Activated CD4-positive, alpha-beta memory T cell treated with anti-CD3 and anti-CD28 coated beads, Interleukin-2, amount 10 ng/mL, durations not matched to agents 7 days and 5 days (primary cell): ENCODE data around the gene KRT76. TPM values are rescaled to one million over a fixed set of nuclear protein-coding genes. Genes with fewer than 3 reads are reported as not detected.

Experiments used
- CTCF ChIA-PET: fragments of 350-600 bp; sonication (Branson Sonifier 250); formaldehyde crosslinking; loops from one replicate; lab custom pipeline; 2021; ENCODE audit warnings: antibody characterized with exemption, inconsistent platforms; lab: Charles Lee
- POLR2A ChIA-PET: fragments of 350-600 bp; sonication (Branson Sonifier 250); formaldehyde crosslinking; loops from one replicate; lab custom pipeline; 2021; ENCODE audit warnings: antibody characterized with exemption; lab: Charles Lee
- DNase-seq: peaks from one replicate; pipeline ENCODE4 v3.0.0-alpha.2; 2020
- H3K27ac Mint-ChIP-seq: one replicate; pipeline ENCODE4 v1.8.0; 2021; ENCODE audit warnings: mild to moderate bottlenecking, mixed read lengths
- H3K27me3 Mint-ChIP-seq: one replicate; pipeline ENCODE4 v1.8.0; 2021; ENCODE audit warnings: mixed read lengths
- H3K36me3 Mint-ChIP-seq: one replicate; pipeline ENCODE4 v1.8.0; 2021; ENCODE audit warnings: low read depth, mixed read lengths
- H3K4me1 Mint-ChIP-seq: one replicate; pipeline ENCODE4 v1.8.0; 2021; ENCODE audit warnings: mixed read lengths
- H3K4me3 Mint-ChIP-seq: one replicate; pipeline ENCODE4 v1.8.0; 2021; ENCODE audit warnings: mild to moderate bottlenecking, mixed read lengths
- H3K9me3 Mint-ChIP-seq: one replicate; pipeline ENCODE4 v1.8.0; 2021; ENCODE audit warnings: mixed read lengths
- total RNA-seq, 2 experiments: library from RNA; stranded (reverse); gene quantifications; one replicate each; pipeline ENCODE4 v1.2.3, GENCODE V29; 2021

The KRT76 gene
- total RNA-seq, 2 experiments from 2014 or later = not detected

GRCh38 chr12:52817699-52818238 is 40.6 kb upstream of the KRT76 start:
- no peak for DNase-seq
- POLR2A ChIA-PET = no interaction called here

GRCh38 chr12:52817003-52817698 is 40.0 kb upstream of the KRT76 start:
- peaks cover 7% of the 10 kb centered on the region for H3K27me3 Mint-ChIP-seq
- POLR2A ChIA-PET = no interaction called here

More at GRCh38 chr12:52817699-52818238, 40.6 kb upstream of the KRT76 start:
- Mint-ChIP-seq H3K27ac (no peak overlapping the region), H3K36me3 (no peaks in the 10 kb centered on the region), H3K9me3 (no peaks in the 10 kb centered on the region), H3K27me3 (peaks cover 7% of the 10 kb centered on the region), H3K4me1 (no peaks in the 10 kb centered on the region), H3K4me3 (no peak overlapping the region)
- CTCF ChIA-PET = interaction anchor here (0.9 to 1.3 kb wide), 2 partner anchors 53 to 63 kb away, joined by 3 read pairs; no protein-coding TSS in a partner anchor

GRCh38 chr12:52815676-52816588 is 38.8 kb upstream of the KRT76 start:
- Mint-ChIP-seq H3K4me1 (no peaks in the 10 kb centered on the region), H3K9me3 (no peaks in the 10 kb centered on the region), H3K4me3 (no peak overlapping the region), H3K27ac (no peak overlapping the region), H3K27me3 (peaks cover 7% of the 10 kb centered on the region), H3K36me3 (no peaks in the 10 kb centered on the region)
- POLR2A ChIA-PET = no interaction called here
- CTCF ChIA-PET = no interaction called here
- DNase-seq = no peak

More at GRCh38 chr12:52817003-52817698, 40.0 kb upstream of the KRT76 start:
- H3K36me3 Mint-ChIP-seq = no peaks in the 10 kb centered on the region
- no peak for DNase-seq
- H3K4me1 Mint-ChIP-seq = no peaks in the 10 kb centered on the region
- no peaks in the 10 kb centered on the region for H3K9me3 Mint-ChIP-seq
- CTCF ChIA-PET = interaction anchor here (1.3 kb wide), 1 partner anchor 53 kb away, joined by 3 read pairs; no protein-coding TSS in a partner anchor
- no peak overlapping the region for H3K4me3 Mint-ChIP-seq
- no peak overlapping the region for H3K27ac Mint-ChIP-seq

- Mint-ChIP-seq H3K4me1 (no peaks in the 10 kb centered on the region), H3K9me3 (no peaks in the 10 kb centered on the region)
Measured at GRCh38 chr12:52815161-52815560, 38.0 kb upstream of the KRT76 start.

GRCh38 chr12:52814710-52815155 is 37.6 kb upstream of the KRT76 start:
- no peak overlapping the region for H3K4me3 Mint-ChIP-seq
- no peaks in the 10 kb centered on the region for H3K36me3 Mint-ChIP-seq
- ChIA-PET POLR2A (no interaction called here), CTCF (no interaction called here)
- H3K27ac Mint-ChIP-seq = no peak overlapping the region
- H3K9me3 Mint-ChIP-seq = no peaks in the 10 kb centered on the region
- no peaks in the 10 kb centered on the region for H3K4me1 Mint-ChIP-seq
- H3K27me3 Mint-ChIP-seq = no peaks in the 10 kb centered on the region
- DNase-seq = no peak

More at GRCh38 chr12:52815161-52815560, 38.0 kb upstream of the KRT76 start:
- Mint-ChIP-seq H3K27me3 (peaks cover under 1% of the 10 kb centered on the region), H3K4me3 (no peak overlapping the region), H3K27ac (no peak overlapping the region), H3K36me3 (no peaks in the 10 kb centered on the region)
- ChIA-PET POLR2A (no interaction called here), CTCF (no interaction called here)
- DNase-seq = no peak

- Mint-ChIP-seq H3K27me3 (no peaks in the 10 kb centered on the region), H3K4me1 (no peaks in the 10 kb centered on the region), H3K9me3 (no peaks in the 10 kb centered on the region), H3K36me3 (no peaks in the 10 kb centered on the region), H3K4me3 (no peak within 1 kb of the TSS), H3K27ac (no peak within 1 kb of the TSS)
- CTCF ChIA-PET = no interaction called here
- DNase-seq = no peak
- POLR2A ChIA-PET = no interaction called here
Measured at GRCh38 chr12:52813885-52814709, 37.0 kb upstream of the KRT76 start, which contains the start of gene KRT4. TSS of gene KRT4 (minus strand) at chr12:52814116. CDS start at chr12:52814058, 58 bp downstream.

- H3K27ac Mint-ChIP-seq = no peak overlapping the region
- no peaks in the 10 kb centered on the region for H3K4me1 Mint-ChIP-seq
- POLR2A ChIA-PET = no interaction called here
- CTCF ChIA-PET = no interaction called here
- H3K9me3 Mint-ChIP-seq = no peaks in the 10 kb centered on the region
- DNase-seq = no peak
- no peaks in the 10 kb centered on the region for H3K27me3 Mint-ChIP-seq
- H3K36me3 Mint-ChIP-seq = no peaks in the 10 kb centered on the region
- H3K4me3 Mint-ChIP-seq = no peak overlapping the region
Measured at GRCh38 chr12:52813203-52813819, 36.2 kb upstream of the KRT76 start.

- Mint-ChIP-seq H3K9me3 (no peaks in the 10 kb centered on the region), H3K36me3 (no peaks in the 10 kb centered on the region), H3K4me3 (no peak overlapping the region), H3K27ac (no peak overlapping the region), H3K4me1 (no peaks in the 10 kb centered on the region), H3K27me3 (no peaks in the 10 kb centered on the region)
- ChIA-PET POLR2A (no interaction called here), CTCF (no interaction called here)
- no peak for DNase-seq
Measured at GRCh38 chr12:52812749-52813148, 35.6 kb upstream of the KRT76 start.

GRCh38 chr12:52812073-52812400 is 34.9 kb upstream of the KRT76 start:
- ChIA-PET CTCF (no interaction called here), POLR2A (no interaction called here)
- no peak for DNase-seq
- Mint-ChIP-seq H3K9me3 (no peaks in the 10 kb centered on the region), H3K4me1 (no peaks in the 10 kb centered on the region), H3K27ac (no peak overlapping the region), H3K4me3 (no peak overlapping the region), H3K36me3 (no peaks in the 10 kb centered on the region), H3K27me3 (no peaks in the 10 kb centered on the region)

- Mint-ChIP-seq H3K27ac (no peak overlapping the region), H3K4me3 (no peak overlapping the region), H3K4me1 (no peaks in the 10 kb centered on the region), H3K36me3 (no peaks in the 10 kb centered on the region), H3K9me3 (no peaks in the 10 kb centered on the region), H3K27me3 (no peaks in the 10 kb centered on the region)
- DNase-seq = no peak
- POLR2A ChIA-PET = no interaction called here
- CTCF ChIA-PET = no interaction called here
Measured at GRCh38 chr12:52811191-52812072, 34.3 kb upstream of the KRT76 start.

GRCh38 chr12:52810554-52810953 is 33.4 kb upstream of the KRT76 start:
- Mint-ChIP-seq H3K4me3 (no peak overlapping the region), H3K27ac (no peak overlapping the region), H3K9me3 (no peaks in the 10 kb centered on the region), H3K4me1 (no peaks in the 10 kb centered on the region), H3K36me3 (no peaks in the 10 kb centered on the region), H3K27me3 (no peaks in the 10 kb centered on the region)
- POLR2A ChIA-PET = no interaction called here
- DNase-seq = no peak
- CTCF ChIA-PET = no interaction called here
